K562 (cell line): ENCODE results near the gene PRAC2. TPM values are rescaled to one million over a fixed set of nuclear protein-coding genes. Genes with fewer than 3 reads are reported as not detected.

Experiments
- ATAC-seq: fragments of 200-7000 bp; cut with Tn5 transposase; 3 replicates; pipeline ENCODE4 v1.9.1; 2020; ENCODE audit warnings: moderate library complexity
- BruUV-seq: library from RNA; stranded (reverse); fragments of 400-500 nt; replicated peaks from 2 replicates; lab custom pipeline; 2021; lab: Mats Ljungman, UMichigan
- CTCF ChIA-PET: fragments of 300-600 bp; formaldehyde crosslinking; extraction: SDS; loops from one replicate; lab custom pipeline; 2021; ENCODE audit warnings: low intra/inter-chr PET ratio; lab: Yijun Ruan, JAX
- POLR2A ChIA-PET: fragments of 300-600, 350-650 bp; sonication (Branson Sonifier 250); formaldehyde crosslinking; extraction: SDS; loops from one replicate; lab custom pipeline; 2021; ENCODE audit warnings: antibody characterized with exemption, inconsistent platforms; lab: Yijun Ruan, JAX
- DNase-seq, 4 experiments: peaks; one replicate each; pipeline versions ENCODE4 v3.0.0 to v3.0.0-alpha.2; 2011 to 2018; ENCODE audit warnings: low spot score in 3 of 4, mixed read lengths in 3 of 4; ENCODE audit errors: extremely low read depth in 1 of 4
- FAIRE-seq: peaks from 2 replicates; lab custom pipeline; 2011; peaks lifted over from hg19 to GRCh38; lab: Jason Lieb, UNC
- H2AFZ ChIP-seq: 2 replicates; pipeline ENCODE4 v1.6.0; 2011; ENCODE audit warnings: low read depth, low read length, control low read depth, inconsistent platforms
- H3K27ac ChIP-seq: fragments of 200-600 bp; 3 replicates; pipeline ENCODE4 v1.8.0; 2011; ENCODE audit warnings: low read depth, mild to moderate bottlenecking, control low read depth, inconsistent platforms, low read length, moderate library complexity, mixed read lengths; ENCODE audit errors: extremely low read depth
- H3K27me3 ChIP-seq, 2 experiments: fragments of 300-600 bp in 1 of 2; 2 replicates in 1 of 2; 3 replicates in 1 of 2; pipeline versions ENCODE4 v1.6.0 to v1.8.0; 2011; ENCODE audit warnings: inconsistent platforms in 2 of 2, low read length in 2 of 2, mild to moderate bottlenecking in 1 of 2, mixed read lengths in 1 of 2, moderate library complexity in 1 of 2; ENCODE audit not compliant: control insufficient read depth in 2 of 2, insufficient read depth in 2 of 2
- H3K36me3 ChIP-seq: fragments of 300-600 bp; 3 replicates; pipeline ENCODE4 v1.8.0; 2011; ENCODE audit warnings: mild to moderate bottlenecking, low read length, inconsistent platforms; ENCODE audit not compliant: control insufficient read depth, insufficient read depth
- H3K4me1 ChIP-seq, 2 experiments: fragments of 200-600 bp in 1 of 2; replicated peaks in 1 of 2; 2 replicates in 1 of 2; 3 replicates in 1 of 2; pipeline versions ENCODE4 v1.5.1 to v1.8.0; 2011; ENCODE audit warnings: inconsistent platforms in 2 of 2, low read length in 2 of 2, mild to moderate bottlenecking in 1 of 2, mixed read lengths in 1 of 2, moderate library complexity in 1 of 2; ENCODE audit not compliant: control insufficient read depth in 2 of 2, insufficient read depth in 2 of 2
- H3K4me2 ChIP-seq: 2 replicates; pipeline ENCODE4 v1.6.1; 2011; ENCODE audit warnings: low read length, control low read depth, inconsistent platforms, mixed read lengths; ENCODE audit not compliant: insufficient read depth
- H3K4me3 ChIP-seq: fragments of 200-600 bp; sonication (generic), shearing (Covaris generic); 2 replicates; pipeline ENCODE4 v1.5.1; 2016; ENCODE audit warnings: control low read depth, inconsistent platforms
- H3K79me2 ChIP-seq: fragments of 200-600 bp; 3 replicates; pipeline ENCODE4 v1.8.0; 2011; ENCODE audit warnings: low read length, inconsistent platforms; ENCODE audit not compliant: control insufficient read depth, insufficient read depth
- H3K9ac ChIP-seq, 2 experiments: 2 replicates each; pipeline versions ENCODE4 v1.6.0 to v1.6.1; 2011; ENCODE audit warnings: low read depth in 2 of 2, low read length in 2 of 2, control low read depth in 1 of 2, inconsistent platforms in 1 of 2, mild to moderate bottlenecking in 1 of 2, mixed read lengths in 1 of 2; ENCODE audit not compliant: insufficient read depth in 1 of 2
- H3K9me1 ChIP-seq: one replicate; pipeline ENCODE4 v1.6.0; 2011; ENCODE audit warnings: inconsistent platforms, mild to moderate bottlenecking, low read length, moderate library complexity; ENCODE audit not compliant: control insufficient read depth, insufficient read depth
- H3K9me3 ChIP-seq: replicated peaks from 2 replicates; pipeline ENCODE4 v1.5.1; 2011; ENCODE audit warnings: low read depth, low read length, inconsistent platforms; ENCODE audit not compliant: control insufficient read depth, insufficient read depth
- H4K20me1 ChIP-seq: replicated peaks from 2 replicates; pipeline ENCODE4 v1.6.1; 2011; ENCODE audit warnings: low read length, inconsistent platforms, mixed read lengths; ENCODE audit not compliant: control insufficient read depth, insufficient read depth
- ATF1 ChIP-seq, 2 experiments: fragments of 450-650 bp in 1 of 2; IDR thresholded peaks; 2 replicates each; pipeline ENCODE4 v1.6.1; 2016; ENCODE audit warnings: missing compliant biosample characterization in 1 of 2, missing genetic modification characterization in 1 of 2
- CHCHD3 ChIP-seq: fragments of 250-450 bp; sonication (Bioruptor Pico); IDR thresholded peaks from 2 replicates; pipeline ENCODE4 v2.1.2; 2022; ENCODE audit warnings: mild to moderate bottlenecking
- KLF1 ChIP-seq: fragments of 450-650 bp; IDR thresholded peaks from 2 replicates; pipeline ENCODE4 v1.6.1; 2016; ENCODE audit warnings: missing genetic modification characterization, missing compliant biosample characterization
- KLF6 ChIP-seq: fragments of 250-450 bp; sonication (Bioruptor Pico); IDR thresholded peaks from 2 replicates; pipeline ENCODE4 v1.4.0; 2020; ENCODE audit warnings: mild to moderate bottlenecking, moderate library complexity, borderline replicate concordance
- RBM22 ChIP-seq: fragments of 200-400 bp; formaldehyde crosslinking; IDR thresholded peaks from 2 replicates; pipeline ENCODE4 v1.6.1; 2018; ENCODE audit warnings: low read length, low read depth; ENCODE audit not compliant: poor library complexity, severe bottlenecking
- RBM39 ChIP-seq: fragments of 200-400 bp; formaldehyde crosslinking; optimal IDR thresholded peaks from 2 replicates; pipeline ENCODE3; 2018; ENCODE audit warnings: low read depth, low read length
- TAL1 ChIP-seq: fragments of 450-650 bp; IDR thresholded peaks from 2 replicates; pipeline ENCODE4 v1.6.1; 2016; ENCODE audit warnings: mild to moderate bottlenecking
- ZBTB1 ChIP-seq: sonication (generic); formaldehyde crosslinking; IDR thresholded peaks from 2 replicates; pipeline ENCODE4 v1.8.1; 2023; ENCODE audit warnings: missing genetic modification reagents, low read depth, mild to moderate bottlenecking, borderline replicate concordance
- whole genome bisulfite sequencing: fragments of 100-300 bp; shearing (Covaris generic); methylation state at CpG from one replicate; pipeline ENCODE4 v1.1.6; 2016; ENCODE audit warnings: low coverage, mixed read lengths; ENCODE audit not compliant: insufficient coverage; ENCODE audit errors: missing lambda C conversion rate; 5-methylcytosine and 5-hydroxymethylcytosine counted together
- in situ Hi-C: fragments of 300-500 bp; cut with MboI; formaldehyde crosslinking; loops from 4 replicates; pipeline ENCODE4 v1.15.0; 2018; ENCODE audit warnings: inconsistent platforms, mixed read lengths
- intact Hi-C: fragments of 100-400 bp; cut with micrococcal nuclease; formaldehyde crosslinking; loops from 2 replicates; pipeline ENCODE4 v1.14.2; 2022
- polyA plus RNA-seq, 8 experiments: library from polyadenylated mRNA; depleted of rRNA in 4 of 8; stranded (reverse) in 5 of 8; unstranded in 3 of 8; fragments of >200 nt; fragmentation: Nextera tagmentation in 2 of 8; fragmentation: Illumina TruSeq in 1 of 8; extraction: Ambion mirVana in 2 of 8; extraction: Trizol in 1 of 8; gene quantifications; 2 replicates each; pipeline versions ENCODE4 v1.2.1 to v1.2.3, GENCODE V29; 2011 to 2014; ENCODE audit warnings: inconsistent platforms in 1 of 8, missing spikeins in 1 of 8
- total RNA-seq, 7 experiments: library from RNA; depleted of rRNA in 6 of 7; stranded (reverse); fragments of >200 nt in 6 of 7; fragmentation: Illumina TruSeq in 2 of 7; extraction: Trizol in 2 of 7; gene quantifications; 2 replicates each; pipeline versions ENCODE4 v1.2.1 to v1.2.3, GENCODE V29; 2011 to 2021; ENCODE audit warnings: low replicate concordance in 1 of 7

Gene PRAC2
- total and polyA plus RNA-seq, 9 of the 15 experiments (the other 6 are each of a cell fraction or from before 2014, with no cell fraction given) = not detected

- Histone ChIP-seq H3K27ac (no peak overlapping the region), H3K9me3 (no peaks in the 10 kb centered on the region), H3K4me2 (no peak overlapping the region), H3K4me3 (no peak overlapping the region), H2AFZ (no peak overlapping the region), H3K9ac (no peak overlapping the region), H3K9me1 (no peaks in the 10 kb centered on the region), H3K79me2 (no peaks in the 10 kb centered on the region), H4K20me1 (no peaks in the 10 kb centered on the region; the same call in 1 of the 2 replicates), H3K36me3 (no peaks in the 10 kb centered on the region), H3K27me3 (peaks cover 20 to 27% of the 10 kb centered on the region in 2 experiments; a peak in 4 of 5 replicates), H3K4me1 (peaks cover 0 to 8% of the 10 kb centered on the region in 2 experiments; a peak in 2 of 5 replicates)
- TF ChIP-seq ZBTB1 (CRISPR knock-in tag) (no peak), ATF1 (CRISPR knock-in tag; IDR thresholded peaks at IDR 0.05) (no peak), ATF1 (tag; IDR thresholded peaks at IDR 0.05) (no peak), RBM22 (no peak), KLF1 (no peak), KLF6 (CRISPR knock-in tag) (no peak), RBM39 (no peak), CHCHD3 (CRISPR knock-in tag) (no peak), TAL1 (no peak)
- in situ Hi-C loops = loop anchor here (5.0 to 25.0 kb wide), 3 partner anchors 106 to 356 kb away; no protein-coding TSS in a partner anchor
- whole genome bisulfite sequencing = 4% methylated on average over 1 of the region's 1 CpG
- no peak for DNase-seq
- no peak for FAIRE-seq
- no TSS peak for BruUV-seq
- POLR2A ChIA-PET = interaction anchor here (0.6 to 1.3 kb wide), 3 partner anchors 10 to 45 kb away, joined by 3 to 4 read pairs (median 3); no protein-coding TSS in a partner anchor
- ATAC-seq = no peak
- intact Hi-C loops = no loop called here
- CTCF ChIA-PET = interaction anchor here (0.7 to 3.8 kb wide), 2 partner anchors 197 to 207 kb away, joined by 3 to 22 read pairs; no protein-coding TSS in a partner anchor
Measured at GRCh38 chr17:48681609-48682008, 41.4 kb upstream of the PRAC2 start.
